ENCODE data around the gene EPM2AIP1. TPM values are rescaled to one million over a fixed set of nuclear protein-coding genes. Genes with fewer than 3 reads are reported as not detected.

The EPM2AIP1 gene
- total and polyA plus RNA-seq, 7 donors, result 2.5 to 22.9 (median 12.3) TPM

- Histone ChIP-seq H3K4me3 (peak overlapping the region; percentile 79), H3K27ac (peak overlapping the region; percentile 98), H3K4me1 (peaks cover 64% of the 10 kb centered on the region), H3K9me3 (no peaks in the 10 kb centered on the region), H3K36me3 (ENCODE audit: insufficient read depth in 1 of 2, low read depth in 1 of 2) (peaks cover 0 to 40% of the 10 kb centered on the region in 2 donors), H3K27me3 (ENCODE audit: insufficient read depth in 3 of 3, low read length in 2 of 3) (no peaks in the 10 kb centered on the region)
- intact Hi-C loops (cut with DNase I), result loop anchor here in 1 of 2 donors (10.0 kb wide), 1 partner anchor 1173 kb away; the partner anchor contains the start of gene OXSR1
- DNase-seq (no peak), ATAC-seq (peak; percentile 9 to 36 (median 22))
- no peak for TF ChIP-seq CTCF (IDR thresholded peaks at IDR 0.05)
- whole genome bisulfite sequencing, 3 donors, result 5 to 9% (median 6%) methylated on average over 24 of the region's 24 CpGs
Observed at GRCh38 chr3:36991923-36992805, 767 bp downstream of the EPM2AIP1 start.

DNA sequence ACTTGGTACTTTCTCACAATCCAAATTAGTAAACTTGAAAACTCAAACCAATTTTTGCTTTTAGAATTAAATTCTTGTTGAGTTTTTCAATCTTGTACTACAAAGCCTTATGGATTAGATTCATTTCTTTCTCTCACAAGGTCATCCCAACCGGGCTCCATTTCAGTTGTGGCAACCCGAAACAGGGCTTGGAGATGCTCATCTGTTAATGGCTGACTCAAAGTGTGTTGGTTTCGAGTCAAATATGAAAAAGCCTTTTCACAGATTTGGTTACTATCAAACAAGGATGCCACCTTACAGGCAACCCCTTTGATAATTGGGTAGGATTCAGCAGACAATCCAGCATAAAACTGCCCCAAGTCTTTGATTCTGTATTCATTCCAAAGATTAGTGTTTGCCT, 1.8 kb downstream of the EPM2AIP1 start:
- WGBS, 3 donors, result 43 to 57% (median 54%) methylated on average over 3 of the region's 3 CpGs
- H3K27me3 ChIP-seq (ENCODE audit: insufficient read depth in 3 of 3, low read length in 2 of 3), result no peaks in the 10 kb centered on the region
- intact Hi-C loops (cut with DNase I), result loop anchor here in 1 of 2 donors (10.0 kb wide), 1 partner anchor 1174 kb away; the partner anchor contains the start of gene OXSR1

DNA sequence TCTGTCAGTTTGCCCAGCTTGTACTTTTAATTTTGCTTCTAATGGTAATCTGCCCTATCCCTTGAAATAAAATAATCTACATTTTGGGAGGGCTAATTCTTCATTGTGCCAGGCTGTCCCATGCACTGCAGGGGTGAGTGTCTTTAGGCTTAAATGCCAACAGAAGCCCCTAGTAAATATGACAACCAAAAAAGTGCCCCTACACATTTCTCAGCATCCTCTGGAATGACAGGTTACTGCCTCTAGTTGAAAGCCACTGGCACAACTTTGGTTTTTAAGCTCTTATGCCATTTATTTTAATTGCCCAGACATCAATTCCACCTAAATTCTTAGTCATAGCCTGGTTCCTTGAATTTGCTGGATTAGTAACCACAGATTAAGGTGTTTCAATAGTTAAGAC, 3.4 kb downstream of the EPM2AIP1 start:
- no peaks in the 10 kb centered on the region for H3K9me3 ChIP-seq
- peaks cover 6 to 43% of the 10 kb centered on the region in 2 donors for H3K36me3 ChIP-seq (ENCODE audit: insufficient read depth in 1 of 2, low read depth in 1 of 2)
- DNase-seq (no peak), ATAC-seq (no peak)
- intact Hi-C loops (cut with DNase I), result no loop called here
- no peak for TF ChIP-seq CTCF (IDR thresholded peaks at IDR 0.05)
- no peaks in the 10 kb centered on the region for H3K27me3 ChIP-seq (ENCODE audit: insufficient read depth in 3 of 3, low read length in 2 of 3)
- peak overlapping the region; percentile 98 for H3K27ac ChIP-seq
- peaks cover 43% of the 10 kb centered on the region for H3K4me1 ChIP-seq
- peak overlapping the region; percentile 79 for H3K4me3 ChIP-seq

More for the DNA sequence above, 1.8 kb downstream of the EPM2AIP1 start:
- TF ChIP-seq CTCF (IDR thresholded peaks at IDR 0.05), result no peak
- Histone ChIP-seq H3K27ac (peak overlapping the region; percentile 98), H3K4me1 (peaks cover 54% of the 10 kb centered on the region), H3K4me3 (peak overlapping the region; percentile 79), H3K9me3 (no peaks in the 10 kb centered on the region), H3K36me3 (ENCODE audit: insufficient read depth in 1 of 2, low read depth in 1 of 2) (peaks cover 0 to 40% of the 10 kb centered on the region in 2 donors)
- ATAC-seq (no peak), DNase-seq (no peak)

DNA sequence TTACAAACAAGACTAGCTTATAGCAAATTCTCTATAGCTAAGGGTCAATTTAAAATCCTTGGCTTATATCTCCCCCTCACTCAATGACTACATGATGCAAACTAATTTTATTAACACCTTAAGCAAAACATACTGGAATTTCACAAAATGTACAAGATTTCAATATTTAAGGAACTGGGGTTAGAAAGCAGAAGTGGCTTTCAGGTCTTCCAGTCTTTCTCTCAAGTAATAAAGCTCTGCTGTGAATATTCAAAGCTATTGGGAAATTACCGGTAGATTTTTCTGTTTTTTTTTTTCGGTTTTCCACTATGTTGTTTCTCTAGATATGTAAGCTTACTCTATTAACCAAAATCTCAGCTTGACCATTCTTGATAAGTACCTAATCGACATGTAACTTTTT, 3.9 kb downstream of the EPM2AIP1 start:
- peaks cover 6 to 48% of the 10 kb centered on the region in 2 donors for H3K36me3 ChIP-seq (ENCODE audit: insufficient read depth in 1 of 2, low read depth in 1 of 2)
- no peaks in the 10 kb centered on the region for H3K27me3 ChIP-seq (ENCODE audit: insufficient read depth in 3 of 3, low read length in 2 of 3)
- peaks cover 39% of the 10 kb centered on the region for H3K4me1 ChIP-seq
- H3K9me3 ChIP-seq, result no peaks in the 10 kb centered on the region
- H3K4me3 ChIP-seq, result peak overlapping the region; percentile 79
- intact Hi-C loops (cut with DNase I), result no loop called here
- ATAC-seq (no peak), DNase-seq (no peak)
- no peak for TF ChIP-seq CTCF (IDR thresholded peaks at IDR 0.05)
- 84 to 87% (median 84%) methylated on average over 3 of the region's 3 CpGs for WGBS, 3 donors
- no peak overlapping the region for H3K27ac ChIP-seq
